Stimulated activated CD8-positive, alpha-beta memory T cell treated with anti-CD3 and anti-CD28 coated beads, Interleukin-4, amount 100 ng/mL, for 4 hours (primary cell): ENCODE data around the gene PRDM16.

Experiments
- DNase-seq, 2 donors: peaks; one replicate each; pipeline ENCODE4 v3.0.0-alpha.2; 2020; ENCODE audit warnings: low read depth in 2 of 2, low spot score in 1 of 2

PRDM16 gene

DNA sequence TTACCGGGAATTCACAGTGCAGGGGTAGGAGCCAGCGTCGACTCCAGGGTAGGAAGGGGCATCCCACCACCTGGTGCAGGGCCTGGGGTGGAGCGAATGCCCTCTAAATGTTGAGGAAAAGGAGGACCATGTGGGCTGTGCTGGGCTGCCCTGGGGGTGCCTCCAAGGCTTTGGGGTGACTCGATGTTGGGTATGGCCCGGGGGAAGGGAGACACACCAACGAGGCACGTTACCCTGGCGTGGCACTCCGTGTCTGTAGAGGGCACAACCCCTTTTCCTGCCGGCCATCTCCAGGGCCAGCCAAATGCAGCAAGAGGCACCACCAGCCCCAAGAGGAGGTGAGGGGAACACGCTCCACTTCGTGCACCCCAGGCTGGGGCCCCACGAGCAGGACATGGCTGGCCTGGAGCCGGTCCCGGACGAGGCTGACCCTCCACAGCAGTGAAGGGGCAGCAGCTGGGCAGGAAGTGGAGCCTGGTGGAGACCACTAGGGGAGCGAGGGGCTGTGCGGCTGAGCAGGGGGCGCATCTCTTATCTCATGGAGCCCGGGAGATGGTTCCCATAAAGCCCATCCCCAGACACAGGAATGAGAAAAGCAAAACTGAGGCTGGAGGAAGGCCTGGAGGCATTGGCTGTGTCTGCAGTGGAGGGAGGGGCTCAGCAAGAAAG lies 36.5 kb upstream of the PRDM16 start:
- no peak for DNase-seq

DNA sequence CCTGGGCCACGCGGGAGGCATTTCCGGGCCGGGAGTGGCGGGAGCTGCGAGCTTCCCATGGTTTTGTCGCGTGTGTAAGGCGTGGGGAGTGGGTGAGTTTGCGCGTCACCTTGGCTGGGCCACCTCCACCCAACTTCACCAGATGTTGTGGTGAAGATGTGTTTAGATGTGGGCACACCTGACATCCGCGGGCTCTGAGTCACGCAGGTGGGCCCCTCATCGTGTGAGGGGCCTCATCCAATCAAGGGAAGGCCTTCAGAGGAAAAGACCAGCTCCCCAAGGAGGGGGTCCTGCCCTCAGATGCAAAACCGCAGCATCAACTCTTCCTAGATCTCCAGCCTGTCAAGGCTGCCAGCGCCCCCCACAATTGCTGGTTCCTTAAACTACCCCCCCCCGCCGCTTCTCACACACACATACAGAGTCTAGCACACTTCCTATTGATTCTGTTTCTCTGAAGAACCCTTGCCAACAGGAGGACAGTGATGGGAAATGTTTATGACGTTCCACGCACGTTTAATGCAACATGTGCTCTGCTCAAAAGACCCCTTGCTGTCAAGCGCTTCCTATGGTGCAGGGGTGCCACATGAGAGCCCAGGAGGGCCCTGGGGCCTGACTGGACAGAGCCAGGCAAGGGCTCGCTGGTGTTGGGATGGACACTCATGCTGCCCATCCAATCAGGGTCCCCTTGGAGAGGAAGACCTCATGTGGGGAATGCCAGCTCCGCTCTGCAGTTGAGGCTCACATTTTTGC lies 35.8 kb upstream of the PRDM16 start:
- peak; percentile 13 to 16 for DNase-seq

DNA sequence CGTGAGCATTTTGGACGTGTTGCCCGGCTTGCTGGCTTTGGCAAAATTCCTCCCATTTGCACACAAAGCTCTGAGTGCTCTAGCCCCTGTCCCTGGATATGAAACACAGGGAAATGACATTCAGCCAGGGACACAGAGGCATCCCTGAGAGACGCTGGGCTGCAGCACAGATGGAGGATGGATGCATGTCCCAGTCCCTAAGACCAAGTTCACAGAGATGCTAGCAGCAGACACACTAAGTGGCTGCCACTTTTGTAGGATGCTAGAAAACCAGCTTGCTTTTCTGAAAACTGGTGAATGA lies 35.3 kb upstream of the PRDM16 start:
- no peak for DNase-seq

DNA sequence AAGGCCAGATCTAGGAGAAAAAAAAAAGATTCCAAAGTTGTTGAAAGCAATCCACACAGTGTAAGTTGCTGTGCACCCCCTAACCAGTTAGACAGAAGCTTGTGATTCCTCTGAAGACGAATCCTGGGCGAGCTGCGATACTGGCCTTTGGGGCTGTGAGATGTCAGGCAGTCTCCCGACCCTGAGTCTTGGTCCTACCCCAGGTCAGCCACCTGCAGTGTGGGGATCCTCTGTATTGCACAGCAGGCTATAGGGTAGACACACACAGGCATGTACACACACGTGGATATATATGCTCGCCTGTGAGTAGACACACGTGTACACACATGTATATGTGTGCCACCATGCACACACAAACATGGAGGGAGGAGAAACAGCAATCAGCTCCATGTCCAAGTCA lies 34.8 kb upstream of the PRDM16 start:
- no peak for DNase-seq

DNA sequence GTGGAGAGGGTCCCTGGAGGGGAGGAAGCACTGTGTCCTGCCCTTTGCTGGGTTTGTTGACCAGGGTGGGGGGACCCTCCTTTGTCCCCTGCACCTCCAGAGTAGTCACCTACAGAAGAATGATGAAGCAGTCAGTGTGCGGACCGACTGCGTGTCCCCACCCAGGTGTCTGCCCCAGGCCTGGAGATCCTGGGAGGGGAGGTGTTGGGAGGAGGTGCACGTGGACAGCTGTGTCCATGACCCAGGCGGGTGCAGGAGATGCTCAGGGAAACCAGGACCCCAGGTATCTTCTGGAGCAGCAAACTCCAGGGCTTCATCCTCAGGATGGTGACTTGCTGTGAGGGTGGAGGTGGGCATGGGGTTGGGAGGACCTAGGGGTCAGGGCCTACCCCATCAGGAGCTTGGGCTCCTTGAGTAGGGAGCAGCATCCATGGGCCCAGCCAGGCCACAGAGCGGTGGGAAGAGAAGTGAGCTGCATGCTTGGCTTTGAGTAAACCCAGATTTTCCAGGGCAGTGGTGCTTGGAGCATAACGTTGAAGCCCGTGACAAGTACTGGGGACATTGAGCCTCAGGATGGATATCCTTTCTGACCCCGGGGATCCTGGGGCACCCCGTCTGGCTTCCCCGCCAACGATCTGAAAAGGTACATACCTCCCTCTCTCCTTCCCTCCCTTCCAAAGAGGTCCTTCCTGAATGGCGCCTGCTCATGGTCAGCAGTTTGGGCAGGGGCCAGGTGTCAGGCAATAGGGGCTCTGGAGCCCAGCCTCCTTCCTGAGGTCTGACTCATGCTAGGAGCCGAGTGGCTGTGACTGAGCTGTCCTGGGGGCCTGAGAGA lies 34.1 kb upstream of the PRDM16 start:
- DNase-seq: no peak

DNA sequence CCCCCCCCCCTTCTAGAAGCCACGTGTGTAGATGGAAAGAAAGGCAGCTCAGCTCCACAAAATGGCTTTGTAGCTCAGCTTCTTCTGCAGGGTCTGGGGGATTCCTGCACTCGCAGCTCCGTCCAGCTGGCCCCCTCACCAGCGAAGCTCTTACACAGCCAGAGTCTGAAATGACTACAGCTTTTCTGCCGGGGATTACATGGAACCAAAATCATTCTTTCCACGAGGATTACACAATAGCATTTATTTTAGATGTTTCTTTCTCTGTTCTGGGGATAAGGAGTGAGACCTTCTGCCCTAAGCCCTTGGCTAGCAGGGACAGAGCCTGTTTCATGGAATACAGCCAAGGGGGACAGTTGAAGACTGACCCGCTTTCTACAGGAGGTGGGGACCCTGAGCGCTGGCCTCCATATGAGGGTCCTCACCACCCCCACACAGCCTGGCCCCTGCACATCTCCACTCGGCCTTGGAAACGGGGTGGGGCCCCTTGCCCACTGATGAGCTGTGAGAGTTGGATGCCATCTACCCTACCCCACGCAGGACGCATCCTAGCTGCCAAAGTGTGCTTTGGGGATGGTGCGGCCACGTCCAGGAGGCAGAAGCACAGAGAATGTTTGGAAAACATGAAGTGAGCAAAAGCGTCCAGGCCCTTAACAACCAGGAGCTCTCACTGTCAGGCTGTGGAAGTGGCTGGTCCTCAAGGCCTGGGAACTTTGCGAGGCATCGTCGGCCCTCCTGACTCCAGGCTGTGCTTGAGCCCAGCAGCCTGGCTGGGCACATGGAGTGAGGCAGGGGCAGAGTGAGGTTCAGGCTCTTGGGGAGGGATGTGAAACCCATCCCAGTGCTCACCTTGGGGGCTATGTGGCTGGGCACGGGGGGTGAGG lies 33.2 kb upstream of the PRDM16 start:
- no peak for DNase-seq

DNA sequence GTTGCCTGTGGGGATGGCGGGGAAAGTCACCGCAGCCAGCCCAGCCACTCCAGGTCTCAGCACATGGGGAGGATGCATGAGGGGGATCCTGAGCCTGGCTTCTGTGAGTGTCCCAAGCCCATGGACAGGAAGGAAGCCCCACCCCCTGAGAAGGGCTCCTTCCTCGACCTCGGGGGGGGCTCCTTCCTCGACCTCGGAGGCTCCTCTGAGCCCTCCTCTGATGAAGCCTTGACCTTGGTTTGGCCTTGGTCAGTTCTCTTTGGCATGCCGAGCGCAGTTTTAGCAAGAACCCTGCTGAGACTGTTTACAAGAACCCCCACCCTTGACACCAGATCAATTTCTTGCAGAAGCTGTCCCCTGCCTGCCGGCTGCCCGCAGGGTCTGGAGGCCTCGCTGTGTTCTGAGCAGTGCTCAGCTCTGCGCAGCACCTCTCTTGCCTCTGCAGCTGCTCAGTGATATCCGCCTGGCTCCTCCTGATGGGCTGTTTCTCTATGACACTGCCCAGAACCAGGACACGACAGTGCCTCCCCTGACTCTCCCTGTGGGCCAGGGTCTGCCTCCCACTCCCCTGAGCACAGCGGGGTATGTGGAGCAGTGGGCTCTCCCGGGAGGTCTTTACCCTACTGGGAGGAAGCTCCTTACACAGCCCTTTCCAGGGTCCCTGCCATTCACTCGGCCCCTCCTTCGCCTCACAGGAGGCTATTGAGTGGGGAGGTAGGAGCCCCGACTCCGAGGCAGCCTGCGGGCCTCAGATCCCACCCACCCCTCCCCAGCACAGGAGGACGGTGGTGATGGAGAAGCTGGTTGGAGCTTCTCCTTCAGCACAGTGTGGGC lies 32.3 kb upstream of the PRDM16 start:
- DNase-seq: no peak

DNA sequence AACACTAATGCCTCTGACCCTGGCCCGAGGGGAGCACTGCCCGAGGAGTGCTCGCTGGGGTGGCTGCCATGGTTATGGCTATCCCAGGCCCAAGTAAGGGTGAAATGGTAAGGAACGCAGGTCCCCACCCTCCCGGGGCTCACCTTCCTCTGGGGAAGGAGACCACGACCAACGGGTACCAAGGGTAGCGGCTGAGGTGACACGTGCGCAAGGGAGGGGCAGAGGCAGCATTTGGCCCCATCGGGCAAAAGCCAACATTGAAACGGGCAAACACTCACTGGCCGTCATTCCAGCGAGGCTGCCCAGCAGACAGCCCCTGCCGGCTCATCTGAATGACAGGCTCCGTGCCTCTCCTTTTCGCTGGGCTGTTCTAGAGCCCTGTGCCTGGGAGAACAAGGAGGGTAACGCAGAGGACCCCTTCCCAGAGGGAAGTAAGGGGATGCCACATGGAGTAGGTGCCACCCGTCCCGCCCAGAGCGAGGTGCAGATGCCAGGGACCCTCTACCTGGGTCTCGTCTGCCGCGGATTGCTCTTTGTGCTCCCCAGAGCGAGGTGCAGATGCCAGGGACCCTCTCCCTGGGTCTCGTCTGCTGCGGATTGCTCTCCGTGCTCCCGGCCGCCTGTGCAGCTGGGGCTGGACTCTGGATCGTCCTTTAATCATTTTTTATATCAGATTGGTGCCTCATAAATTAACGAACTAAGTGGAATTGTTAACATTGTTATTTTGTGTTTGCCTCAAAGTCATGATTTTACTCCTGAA lies 31.5 kb upstream of the PRDM16 start:
- DNase-seq: no peak

DNA sequence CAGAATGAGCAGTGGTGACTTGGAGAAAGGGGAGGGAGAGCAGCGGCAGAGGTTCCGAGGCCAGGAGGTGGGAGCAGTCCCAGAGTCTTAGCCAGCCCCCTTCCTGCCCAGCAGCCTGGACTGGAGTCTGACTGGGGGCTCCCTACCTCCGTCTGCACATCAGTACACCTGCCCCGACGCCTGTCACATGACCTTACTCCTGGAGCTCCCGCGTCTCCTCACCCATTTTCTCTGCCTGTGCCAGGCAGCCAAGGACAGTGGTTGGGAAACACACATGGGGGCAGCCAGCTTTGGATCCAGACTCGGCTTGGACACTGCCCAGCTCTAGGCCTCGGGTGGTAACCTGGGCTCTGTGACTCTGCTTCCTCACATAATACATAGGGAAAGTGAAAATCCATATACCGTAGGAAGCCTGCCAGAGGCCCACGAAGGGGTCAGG lies 30.9 kb upstream of the PRDM16 start:
- no peak for DNase-seq

DNA sequence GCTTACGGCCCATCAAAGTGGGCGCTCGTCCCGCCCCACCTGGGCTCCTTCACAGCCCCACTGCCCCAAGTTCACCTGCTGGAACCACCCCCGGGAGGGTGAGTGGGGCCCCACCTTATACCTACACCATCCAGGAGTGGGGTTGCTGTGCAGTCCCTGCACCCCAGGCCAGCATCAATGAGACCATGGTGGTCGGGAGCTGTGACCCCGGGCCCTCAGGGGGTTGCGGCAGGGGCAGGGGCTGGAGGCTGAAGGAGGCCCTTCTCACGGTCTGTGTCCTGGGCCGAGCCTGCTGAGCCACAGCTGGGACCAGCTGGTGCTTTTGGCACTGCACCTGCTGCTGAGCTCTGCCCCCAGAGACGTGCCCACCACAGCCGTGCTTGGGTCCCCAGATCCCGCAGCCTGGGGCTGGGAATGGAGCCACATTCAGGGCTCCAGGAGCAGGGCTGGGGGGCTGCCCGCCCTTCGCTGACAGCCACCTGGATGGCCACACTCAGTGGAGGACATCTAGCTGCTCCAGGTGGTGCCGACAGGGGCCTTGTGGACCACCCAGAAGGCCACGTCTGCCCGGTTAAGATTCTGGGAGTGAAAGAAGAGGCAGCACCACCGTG lies 30.3 kb upstream of the PRDM16 start:
- DNase-seq: no peak

DNA sequence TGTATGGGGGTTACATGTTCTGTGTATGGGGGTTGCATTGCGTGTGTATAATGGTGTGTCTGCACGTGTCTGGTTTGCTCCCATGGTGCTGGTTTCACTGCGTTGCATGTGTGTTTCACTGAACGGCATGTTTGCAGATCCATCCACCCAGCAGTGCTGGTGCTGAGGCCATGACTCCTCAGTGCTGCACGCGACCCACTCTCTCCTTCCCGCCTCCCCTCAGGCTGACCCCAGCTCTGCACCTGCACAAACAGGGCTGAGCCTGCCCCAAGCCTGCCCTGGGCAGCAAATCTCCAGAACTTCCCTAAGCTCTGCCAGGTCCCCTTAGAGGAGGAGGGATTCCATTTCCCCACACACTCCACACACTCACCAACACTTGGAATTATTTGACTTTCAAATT lies 29.0 kb upstream of the PRDM16 start:
- no peak for DNase-seq

DNA sequence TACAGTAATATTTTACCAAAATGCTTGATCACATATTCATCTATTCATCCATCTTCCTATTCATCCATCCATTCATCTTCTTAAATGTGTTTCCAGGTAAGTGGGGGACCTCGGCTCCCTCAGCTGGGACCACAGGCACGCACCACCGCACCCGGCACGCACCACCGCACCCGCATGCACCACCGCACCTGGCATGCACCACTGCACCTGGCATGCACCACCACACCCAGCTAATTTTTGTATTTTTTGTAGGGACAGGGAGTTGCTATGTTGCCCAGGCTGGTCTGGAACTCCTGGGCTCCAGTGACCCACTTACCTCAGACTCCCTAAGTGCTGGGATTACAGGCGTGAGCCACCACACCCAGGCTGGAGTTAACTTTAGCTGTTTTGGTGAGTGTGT lies 26.5 kb upstream of the PRDM16 start:
- DNase-seq: no peak

DNA sequence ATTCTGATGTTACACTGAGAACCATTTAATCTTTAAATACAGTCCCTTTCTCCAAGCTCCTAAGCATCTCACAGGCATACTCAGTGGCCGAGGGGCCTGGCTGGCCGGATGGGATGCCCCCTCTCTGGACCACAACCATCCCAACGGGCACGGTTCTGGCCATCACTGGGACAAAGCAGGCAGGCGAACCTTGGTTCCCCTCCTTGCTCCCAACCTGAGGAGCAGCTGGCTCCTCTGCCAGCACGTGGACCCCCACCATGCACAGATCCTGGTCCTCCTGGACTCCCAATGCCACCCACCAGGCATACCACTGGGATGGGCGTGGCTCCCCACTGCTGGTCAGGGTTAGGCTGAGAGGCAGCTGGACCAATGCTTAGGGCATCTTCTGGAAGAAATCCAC lies 19.8 kb upstream of the PRDM16 start:
- DNase-seq: no peak

DNA sequence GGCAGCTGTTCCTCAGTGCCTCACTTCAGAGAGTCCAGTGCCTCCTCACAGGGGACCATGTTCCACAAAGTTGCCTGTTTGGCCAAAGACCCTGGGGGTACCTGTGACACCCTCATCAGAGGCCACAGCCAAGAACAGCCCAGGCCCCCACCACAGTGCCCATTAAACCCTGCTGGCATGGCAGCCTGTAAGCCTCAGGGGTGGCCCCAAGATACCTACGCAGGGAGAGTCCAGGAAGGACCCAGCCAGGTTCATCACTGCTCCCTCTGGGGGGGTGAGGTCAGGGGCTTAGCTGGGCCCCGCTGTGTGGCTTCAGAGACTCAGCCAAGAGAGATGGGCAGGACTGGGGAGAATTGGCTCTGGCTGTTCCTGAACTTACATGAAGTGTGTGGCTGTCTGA lies 19.1 kb upstream of the PRDM16 start:
- no peak for DNase-seq

DNA sequence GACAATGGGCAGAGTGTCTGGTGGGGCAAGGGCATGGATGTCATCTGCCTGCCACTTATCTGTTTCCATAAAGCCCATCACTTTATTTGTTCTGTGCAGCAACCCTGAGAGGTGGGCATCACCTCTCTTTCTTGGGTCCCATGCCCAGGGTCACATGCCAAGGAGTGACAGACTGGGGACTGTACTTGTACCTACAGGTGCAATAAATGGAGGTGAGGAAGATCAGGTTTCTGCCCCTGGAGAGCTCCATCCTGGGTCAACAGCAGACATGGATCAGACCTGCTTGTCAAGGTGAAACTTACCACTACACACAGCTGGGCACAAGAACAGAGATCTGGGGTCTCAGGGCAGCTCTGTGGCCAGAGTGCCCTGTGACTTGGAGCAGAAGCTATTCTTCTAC lies 18.4 kb upstream of the PRDM16 start:
- DNase-seq: no peak

DNA sequence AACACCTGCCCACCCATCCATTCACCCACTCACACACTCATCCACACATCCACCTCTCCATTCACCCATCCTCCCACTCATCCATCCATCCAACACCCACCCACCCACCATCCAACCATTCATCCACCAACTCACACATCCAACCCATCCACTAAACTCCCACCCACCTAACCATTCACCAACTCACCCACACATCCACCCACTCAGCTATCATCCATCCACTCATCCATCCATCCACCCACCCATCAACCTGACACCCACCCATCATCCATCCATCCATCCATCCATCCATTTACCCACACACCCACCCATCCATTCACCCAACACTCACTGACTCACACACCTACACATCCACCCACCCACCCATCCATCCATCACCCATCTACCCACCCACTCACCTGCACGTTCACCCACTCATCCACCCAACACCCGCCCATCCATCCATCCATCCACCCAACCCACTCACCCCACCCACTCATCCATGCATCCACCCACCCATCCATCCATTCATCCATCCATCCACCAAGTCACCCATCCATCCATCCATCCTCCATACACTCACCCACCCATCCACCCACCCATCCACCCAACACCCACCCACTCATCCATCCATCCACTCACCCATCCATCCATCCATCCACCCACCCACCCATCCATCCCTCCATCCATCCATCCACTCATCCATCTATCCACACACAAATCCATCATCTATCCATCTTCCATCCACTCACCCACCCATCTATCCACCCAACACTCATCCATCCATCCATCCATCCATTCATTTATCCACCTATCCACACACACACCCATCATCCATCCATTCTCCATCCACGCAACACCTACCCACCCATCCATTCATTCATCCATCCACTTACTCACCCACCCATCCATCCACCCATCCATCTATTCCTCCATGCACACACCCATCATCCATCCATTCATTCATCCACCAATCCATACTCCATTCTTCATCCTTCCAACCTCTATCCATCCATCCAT lies 17.4 kb upstream of the PRDM16 start:
- DNase-seq: no peak

DNA sequence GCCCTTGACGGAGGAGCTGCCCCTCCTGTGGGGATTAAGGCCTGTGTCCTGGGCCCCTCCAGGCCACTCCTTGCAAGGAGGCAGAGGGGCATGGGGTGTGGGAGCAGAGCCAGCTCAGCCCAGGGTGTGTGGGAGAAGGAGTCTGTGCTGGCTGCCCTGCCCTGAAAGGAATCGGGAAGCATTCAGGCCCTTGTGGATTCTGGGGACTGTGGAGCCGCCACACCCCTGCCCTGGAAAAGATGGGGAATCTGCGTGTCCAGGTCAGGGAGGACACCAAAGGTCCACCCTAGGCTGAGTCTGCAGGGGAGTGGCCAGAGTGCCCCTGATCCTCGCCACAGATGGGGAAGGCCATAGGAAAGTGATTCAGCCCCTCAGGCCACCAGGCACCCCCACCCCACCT lies 16.5 kb upstream of the PRDM16 start:
- DNase-seq: no peak

DNA sequence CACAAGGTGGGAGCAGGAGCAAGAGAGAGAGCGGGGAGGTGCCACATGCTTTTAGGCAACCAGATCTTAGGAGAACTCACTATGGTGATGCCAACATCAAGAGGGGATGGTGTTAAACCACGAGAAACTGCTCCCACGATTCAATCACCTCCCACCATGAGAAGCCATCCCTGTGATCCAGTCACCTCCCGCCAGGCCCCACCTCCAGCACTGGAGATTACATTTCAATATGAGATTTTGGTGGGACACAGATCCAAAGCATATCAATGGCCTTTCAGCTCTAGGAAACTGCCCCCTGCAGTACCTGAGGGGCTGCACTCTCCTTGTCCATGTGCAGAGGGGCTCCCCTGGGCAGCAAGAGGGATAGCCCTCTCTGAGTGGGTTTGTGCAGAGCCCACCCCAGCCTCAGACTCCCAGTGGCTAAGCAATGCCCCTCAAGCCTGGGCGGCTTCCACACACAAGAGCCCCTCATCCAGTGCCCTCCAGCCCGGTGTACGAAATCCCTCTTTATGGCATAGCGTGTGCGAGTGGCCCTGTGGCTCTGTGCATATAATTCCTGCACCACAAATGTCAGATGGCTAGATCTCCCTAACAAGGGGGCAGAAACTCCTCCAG lies 15.5 kb upstream of the PRDM16 start:
- no peak for DNase-seq
